Measurements from ENCODE around the gene BORCS5. TPM values are rescaled to one million over a fixed set of nuclear protein-coding genes. Genes with fewer than 3 reads are reported as not detected.

The BORCS5 gene
- total RNA-seq, 2 donors from 2014 or later, result 26.1 to 43.8 TPM

DNA sequence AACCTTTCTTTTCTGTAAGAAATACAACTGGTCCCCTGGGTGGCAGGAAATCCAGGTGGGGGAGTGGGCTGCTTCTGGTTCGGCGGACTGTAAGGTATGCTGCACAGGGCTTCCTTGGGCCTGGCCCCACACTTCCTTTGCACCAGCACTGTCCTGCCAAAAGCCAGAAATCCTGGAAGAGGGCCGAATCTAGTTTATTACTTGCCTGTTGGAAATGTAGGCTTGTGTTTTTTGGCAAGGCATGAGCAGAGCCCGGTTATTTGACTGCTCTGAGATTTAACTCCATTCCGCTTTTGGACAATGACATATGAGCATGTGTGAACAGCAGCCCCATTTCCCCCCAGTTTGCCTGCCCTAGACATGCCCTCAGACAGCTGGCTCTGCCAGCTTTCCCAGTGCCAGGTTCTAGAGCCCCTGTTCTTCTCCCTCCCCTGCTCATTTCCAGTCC, 86.6 kb downstream of the BORCS5 start:
- no peak for ATAC-seq (replicated peaks)
- H3K36me3 Mint-ChIP-seq (ENCODE audit: low read depth), result peaks cover 32% of the 10 kb centered on the region

DNA sequence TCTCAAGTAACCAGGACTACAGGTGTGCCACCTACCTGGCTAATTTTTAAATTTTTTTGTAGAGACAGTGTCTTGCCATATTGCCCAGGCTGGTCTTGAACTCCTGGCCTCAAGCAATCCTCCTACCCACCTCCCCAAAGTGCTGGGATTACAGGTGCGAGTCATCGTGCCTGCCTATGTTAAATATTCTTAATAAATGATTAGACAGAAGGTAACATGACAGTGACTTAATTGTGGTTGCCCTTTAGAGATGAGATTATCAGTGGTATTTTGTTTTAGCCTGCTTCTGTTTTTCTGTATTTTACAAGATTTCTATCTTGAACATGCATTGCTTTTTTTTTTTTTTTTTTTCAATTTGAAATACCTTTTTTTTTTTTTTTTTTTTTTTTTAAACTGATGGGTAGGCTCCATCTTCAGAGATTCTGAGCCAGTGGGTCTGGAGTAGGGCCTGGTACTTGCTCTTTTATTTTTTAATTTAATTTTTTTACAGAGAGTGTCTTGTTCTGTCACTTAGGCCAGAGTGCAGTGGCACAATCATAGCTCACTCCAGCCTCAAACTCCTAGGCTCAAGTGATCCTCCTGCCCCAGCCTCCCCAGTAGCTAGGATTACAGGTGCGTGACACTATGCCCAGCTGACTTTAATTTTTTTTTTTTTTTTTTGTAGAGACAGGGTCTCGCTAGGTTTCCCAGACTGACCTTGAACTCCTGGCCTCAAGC, 88.4 kb downstream of the BORCS5 start:
- Mint-ChIP-seq H3K4me1 (peaks cover 53% of the 10 kb centered on the region), H3K36me3 (ENCODE audit: low read depth) (peaks cover 22% of the 10 kb centered on the region), H3K4me3 (no peak overlapping the region), H3K27ac (peak overlapping the region; percentile 97), H3K9me3 (no peaks in the 10 kb centered on the region), H3K27me3 (no peaks in the 10 kb centered on the region)
- ATAC-seq (replicated peaks), result no peak

More for the DNA sequence above, 86.6 kb downstream of the BORCS5 start:
- Mint-ChIP-seq H3K9me3 (no peaks in the 10 kb centered on the region), H3K27ac (peak overlapping the region; percentile 97), H3K4me1 (peaks cover 60% of the 10 kb centered on the region), H3K27me3 (no peaks in the 10 kb centered on the region), H3K4me3 (peak overlapping the region; percentile 74)

DNA sequence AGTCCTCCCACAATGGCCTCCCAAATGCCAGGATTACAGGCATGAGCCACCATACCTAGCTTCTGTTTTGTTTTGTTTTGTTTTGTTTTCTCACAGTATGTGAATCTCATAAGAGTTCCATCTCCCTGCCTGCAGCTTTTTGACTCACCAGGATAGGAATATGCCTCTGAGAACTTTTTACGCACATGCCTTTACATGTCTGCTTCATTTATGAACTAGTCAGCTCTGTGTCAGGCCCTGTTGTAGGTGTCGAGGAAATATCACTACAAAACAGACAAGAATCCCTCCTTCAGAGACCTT, 89.0 kb downstream of the BORCS5 start:
- no peaks in the 10 kb centered on the region for H3K27me3 Mint-ChIP-seq
- no peak for ATAC-seq (replicated peaks)
- no peaks in the 10 kb centered on the region for H3K9me3 Mint-ChIP-seq
- peak overlapping the region; percentile 47 for H3K27ac Mint-ChIP-seq
- peaks cover 48% of the 10 kb centered on the region for H3K4me1 Mint-ChIP-seq
- peaks cover 17% of the 10 kb centered on the region for H3K36me3 Mint-ChIP-seq (ENCODE audit: low read depth)
- no peak overlapping the region for H3K4me3 Mint-ChIP-seq

DNA sequence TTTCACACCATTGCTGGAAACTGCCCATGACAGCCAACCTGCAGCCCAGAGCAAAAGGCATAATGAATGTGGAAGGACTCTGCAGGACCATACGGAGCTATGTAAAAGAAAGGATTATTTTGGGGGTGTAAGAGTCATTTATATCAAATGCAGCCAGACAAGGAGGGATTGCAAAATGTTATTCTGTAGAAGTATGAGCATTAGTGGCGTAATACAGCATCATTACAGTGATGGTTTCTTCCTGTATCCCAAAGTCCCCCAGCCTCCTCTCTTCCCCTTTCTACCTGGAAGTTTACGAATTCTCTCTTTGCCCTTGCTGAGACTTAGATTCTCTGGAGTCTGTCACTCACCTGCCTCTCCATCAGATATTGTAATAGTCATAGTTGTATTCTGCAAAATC, 89.9 kb downstream of the BORCS5 start:
- Mint-ChIP-seq H3K4me3 (peak overlapping the region; percentile 27), H3K4me1 (peaks cover 39% of the 10 kb centered on the region), H3K9me3 (no peaks in the 10 kb centered on the region), H3K27me3 (no peaks in the 10 kb centered on the region), H3K27ac (peak overlapping the region; percentile 57), H3K36me3 (ENCODE audit: low read depth) (peaks cover 13% of the 10 kb centered on the region)
- ATAC-seq (replicated peaks), result no peak

DNA sequence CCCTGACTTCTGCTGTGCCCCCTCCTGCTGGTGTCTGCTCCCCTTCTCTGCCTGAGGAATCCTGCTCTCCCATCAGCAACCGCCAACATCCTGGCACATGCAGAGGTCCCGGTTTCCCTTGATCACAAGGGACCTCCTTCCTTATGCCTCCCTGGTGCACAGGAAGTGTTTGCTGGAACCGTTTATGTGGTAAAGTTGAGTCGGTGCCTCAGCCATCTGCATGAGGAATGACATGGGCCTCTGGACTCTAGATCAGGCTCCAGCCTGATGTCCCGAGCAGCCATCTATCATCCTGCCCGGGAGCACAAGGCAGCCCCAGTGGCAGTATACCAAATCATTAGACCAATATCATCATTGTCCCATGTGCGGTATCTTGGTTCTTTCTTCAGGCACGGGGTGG, 90.4 kb downstream of the BORCS5 start:
- peak overlapping the region; percentile 27 for H3K4me3 Mint-ChIP-seq
- no peaks in the 10 kb centered on the region for H3K9me3 Mint-ChIP-seq
- peaks cover 8% of the 10 kb centered on the region for H3K36me3 Mint-ChIP-seq (ENCODE audit: low read depth)
- no peaks in the 10 kb centered on the region for H3K27me3 Mint-ChIP-seq
- H3K27ac Mint-ChIP-seq, result peak overlapping the region; percentile 57
- peaks cover 34% of the 10 kb centered on the region for H3K4me1 Mint-ChIP-seq
- ATAC-seq (replicated peaks), result no peak

DNA sequence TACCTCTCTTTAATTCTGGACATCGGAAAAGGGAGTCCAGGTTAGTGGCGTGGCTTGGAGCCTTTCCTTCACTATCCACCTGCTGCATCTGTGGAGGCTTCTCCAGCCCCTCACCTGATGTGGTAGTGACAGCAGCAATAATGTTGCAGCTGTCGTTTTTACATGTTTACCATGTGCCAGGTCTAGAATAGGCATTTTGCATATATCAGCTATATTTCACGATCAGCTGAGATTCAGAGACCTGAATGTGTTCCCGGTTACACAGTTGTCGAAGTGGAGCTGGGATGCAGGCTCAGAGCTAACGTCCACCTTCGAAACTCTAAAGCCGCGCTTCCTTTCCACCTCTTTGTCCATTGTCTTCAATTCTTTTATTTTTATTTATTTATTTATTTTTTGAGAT, 91.0 kb downstream of the BORCS5 start:
- no peaks in the 10 kb centered on the region for H3K9me3 Mint-ChIP-seq
- H3K27me3 Mint-ChIP-seq, result no peaks in the 10 kb centered on the region
- no peak overlapping the region for H3K27ac Mint-ChIP-seq

DNA sequence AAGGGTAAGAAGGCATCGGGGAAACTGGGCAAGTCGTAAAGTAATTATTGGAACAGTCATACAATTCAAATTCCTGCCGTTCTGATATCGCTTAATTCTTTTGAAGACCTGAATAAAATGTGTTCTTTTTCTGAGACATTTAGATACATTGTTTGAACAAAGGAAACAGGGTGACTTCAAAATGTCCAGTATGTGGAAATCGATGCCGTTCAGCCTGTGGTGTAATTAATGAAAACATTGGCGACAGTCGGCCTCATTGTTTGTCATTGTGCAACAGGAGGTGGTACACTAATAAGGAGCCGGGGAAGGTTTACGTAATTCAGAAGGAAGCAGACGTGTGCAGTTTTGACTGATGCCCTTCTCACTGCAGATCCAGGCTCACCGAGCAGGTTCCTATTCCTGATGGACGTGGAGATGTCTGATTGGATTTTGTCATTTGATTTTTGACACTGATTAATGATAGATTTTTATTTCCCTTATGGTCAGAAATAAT, 92.7 kb downstream of the BORCS5 start:
- Mint-ChIP-seq H3K27me3 (no peaks in the 10 kb centered on the region), H3K4me3 (no peak overlapping the region), H3K4me1 (peaks cover 24% of the 10 kb centered on the region), H3K9me3 (no peaks in the 10 kb centered on the region), H3K36me3 (ENCODE audit: low read depth) (no peaks in the 10 kb centered on the region), H3K27ac (peak overlapping the region; percentile 72)
- ATAC-seq (replicated peaks), result no peak

More for the DNA sequence above, 91.0 kb downstream of the BORCS5 start:
- H3K4me3 Mint-ChIP-seq, result peak overlapping the region; percentile 27
- peaks cover 2% of the 10 kb centered on the region for H3K36me3 Mint-ChIP-seq (ENCODE audit: low read depth)
- H3K4me1 Mint-ChIP-seq, result peaks cover 28% of the 10 kb centered on the region
- ATAC-seq (replicated peaks), result no peak

DNA sequence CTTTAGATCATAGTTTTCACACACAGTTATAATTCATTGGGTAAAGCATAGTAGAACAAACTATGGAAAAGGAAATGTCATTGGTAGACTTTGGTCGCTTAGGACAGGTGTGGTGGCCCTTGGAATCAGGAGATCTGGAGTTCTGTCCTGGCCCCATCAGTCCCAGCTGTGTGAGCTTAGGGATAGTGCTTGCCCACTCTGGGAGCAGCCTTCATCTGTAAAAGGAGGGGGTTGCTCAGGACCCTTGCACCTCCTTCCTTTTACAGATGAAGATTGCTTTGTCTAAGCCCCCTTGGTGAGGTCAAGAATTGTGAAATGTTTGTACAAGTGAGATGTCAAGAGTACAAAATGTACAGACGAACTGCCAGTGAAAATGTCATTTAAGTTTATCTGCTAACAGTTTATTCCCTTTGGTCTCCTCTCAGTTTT, 93.2 kb downstream of the BORCS5 start:
- Mint-ChIP-seq H3K36me3 (ENCODE audit: low read depth) (no peaks in the 10 kb centered on the region), H3K4me1 (peaks cover 26% of the 10 kb centered on the region), H3K27me3 (no peaks in the 10 kb centered on the region), H3K4me3 (no peak overlapping the region), H3K9me3 (no peaks in the 10 kb centered on the region), H3K27ac (peak overlapping the region; percentile 72)
- no peak for ATAC-seq (replicated peaks)

DNA sequence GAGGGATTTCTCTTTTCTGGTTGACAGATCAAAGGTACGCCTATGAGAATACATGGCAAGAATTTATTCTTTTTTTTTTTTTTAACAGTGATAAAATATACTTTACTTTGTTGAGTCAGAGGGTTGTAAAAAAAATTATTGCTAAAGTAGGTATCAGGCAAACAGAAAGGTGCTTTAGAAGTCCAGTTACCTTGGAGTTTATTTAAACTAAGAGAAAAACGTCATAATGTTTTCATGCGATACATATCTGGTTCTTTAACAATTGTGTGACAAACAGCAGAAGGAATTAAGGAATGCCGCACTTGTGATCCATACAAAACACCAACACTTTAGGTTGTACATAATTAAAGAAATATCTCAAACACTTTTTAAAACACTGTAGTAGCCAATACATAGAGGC, 94.2 kb downstream of the BORCS5 start:
- H3K27ac Mint-ChIP-seq, result no peak overlapping the region
- no peaks in the 10 kb centered on the region for H3K36me3 Mint-ChIP-seq (ENCODE audit: low read depth)
- no peak overlapping the region for H3K4me3 Mint-ChIP-seq
- no peak for ATAC-seq (replicated peaks)
- peaks cover 29% of the 10 kb centered on the region for H3K4me1 Mint-ChIP-seq
- H3K27me3 Mint-ChIP-seq, result no peaks in the 10 kb centered on the region
- no peaks in the 10 kb centered on the region for H3K9me3 Mint-ChIP-seq

DNA sequence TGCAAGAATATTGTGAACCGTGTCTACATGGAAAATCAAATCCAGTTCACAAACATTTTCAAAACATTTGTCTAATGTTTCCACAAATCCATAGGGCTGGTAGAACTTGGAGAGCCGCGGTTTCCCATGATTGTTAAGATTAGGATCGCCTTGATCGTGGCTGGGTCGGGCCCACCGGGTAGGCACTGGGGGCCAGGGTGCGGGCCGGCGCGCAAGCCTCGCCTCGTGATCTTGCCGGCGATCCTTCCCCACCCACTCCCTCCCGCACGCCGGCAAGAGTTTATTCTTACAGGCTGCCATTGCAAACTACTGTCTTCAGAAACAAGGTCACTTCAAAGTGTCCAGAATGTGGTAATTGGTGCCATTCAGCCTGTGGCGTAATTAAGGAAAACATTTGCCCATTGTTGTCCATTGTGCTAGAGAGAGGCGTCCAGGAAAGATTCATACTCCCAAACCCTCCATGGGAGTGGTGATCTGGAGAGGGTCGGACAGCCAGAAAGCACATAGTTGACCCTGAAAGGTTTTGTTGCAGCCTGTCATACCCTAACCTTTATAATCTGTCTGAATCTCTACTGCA, 95.5 kb downstream of the BORCS5 start:
- Mint-ChIP-seq H3K27me3 (no peaks in the 10 kb centered on the region), H3K4me1 (peaks cover 24% of the 10 kb centered on the region), H3K9me3 (no peaks in the 10 kb centered on the region), H3K27ac (no peak overlapping the region), H3K36me3 (ENCODE audit: low read depth) (peaks cover 5% of the 10 kb centered on the region), H3K4me3 (no peak overlapping the region)
- no peak for ATAC-seq (replicated peaks)

DNA sequence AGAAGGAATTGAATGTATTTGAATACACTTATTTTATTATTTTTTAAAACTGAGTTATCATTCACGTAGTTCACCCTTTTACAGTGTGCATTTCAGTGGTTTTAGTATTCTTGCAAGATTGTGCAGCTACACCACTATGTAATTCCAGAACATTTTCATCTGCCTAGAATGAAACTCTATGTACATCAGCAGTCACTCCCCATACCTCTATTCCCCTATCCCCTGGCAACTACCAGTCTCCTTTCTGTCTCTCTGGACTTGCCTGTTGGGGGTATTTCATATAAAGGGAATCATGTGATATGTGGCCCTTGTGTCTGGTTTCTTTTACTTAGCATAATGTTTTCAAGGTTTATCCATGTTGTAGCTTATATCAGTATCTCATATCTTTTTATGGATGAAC, 96.8 kb downstream of the BORCS5 start:
- Mint-ChIP-seq H3K27me3 (no peaks in the 10 kb centered on the region), H3K4me1 (peaks cover 31% of the 10 kb centered on the region)

DNA sequence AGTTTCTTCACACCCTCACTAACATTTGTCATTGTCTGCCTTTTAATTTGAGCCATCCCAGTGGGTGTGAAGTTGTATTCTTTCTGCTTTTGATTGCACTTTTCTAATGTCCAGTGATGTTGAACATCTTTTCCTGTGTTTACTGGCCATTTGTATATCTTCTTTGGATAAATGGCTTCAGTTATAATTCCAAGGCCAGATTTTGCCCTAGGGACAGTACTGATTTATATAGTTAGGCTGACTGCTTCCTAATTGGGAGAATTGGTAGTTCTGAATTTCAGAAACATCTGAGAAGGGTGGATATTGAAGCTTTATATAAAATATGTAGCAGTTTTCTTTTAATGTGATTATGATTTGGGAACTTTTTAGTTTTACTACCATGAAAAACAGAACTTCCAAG, 97.4 kb downstream of the BORCS5 start:
- no peak for ATAC-seq (replicated peaks)
- H3K4me1 Mint-ChIP-seq, result peaks cover 29% of the 10 kb centered on the region
- no peaks in the 10 kb centered on the region for H3K9me3 Mint-ChIP-seq
- no peak overlapping the region for H3K4me3 Mint-ChIP-seq
- H3K27ac Mint-ChIP-seq, result no peak overlapping the region
- H3K36me3 Mint-ChIP-seq (ENCODE audit: low read depth), result peaks cover 5% of the 10 kb centered on the region
- H3K27me3 Mint-ChIP-seq, result no peaks in the 10 kb centered on the region

More for the DNA sequence above, 96.8 kb downstream of the BORCS5 start:
- no peaks in the 10 kb centered on the region for H3K9me3 Mint-ChIP-seq
- peaks cover 5% of the 10 kb centered on the region for H3K36me3 Mint-ChIP-seq (ENCODE audit: low read depth)
- no peak for ATAC-seq (replicated peaks)
- no peak overlapping the region for H3K27ac Mint-ChIP-seq
- H3K4me3 Mint-ChIP-seq, result no peak overlapping the region

DNA sequence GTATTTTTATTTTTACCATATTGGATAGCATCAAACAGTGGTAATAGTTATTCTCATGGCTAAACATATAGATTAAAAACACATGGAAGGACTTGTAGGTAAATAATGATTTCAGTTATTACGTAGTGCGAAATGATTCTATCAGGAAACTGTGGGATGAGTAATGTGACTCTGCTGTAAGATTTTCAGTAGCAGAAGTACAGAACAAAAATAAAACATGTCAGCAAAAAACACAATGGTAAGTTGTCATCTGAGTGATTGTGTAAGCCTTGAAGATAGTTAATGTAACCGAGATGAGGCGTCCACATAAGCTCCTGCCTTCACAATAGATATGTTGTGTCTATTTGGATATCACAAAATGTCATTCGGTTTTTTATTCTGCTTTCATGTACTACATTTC, 99.8 kb downstream of the BORCS5 start:
- Mint-ChIP-seq H3K9me3 (no peaks in the 10 kb centered on the region), H3K27me3 (no peaks in the 10 kb centered on the region), H3K36me3 (ENCODE audit: low read depth) (peaks cover 13% of the 10 kb centered on the region), H3K4me3 (peak overlapping the region; percentile 87), H3K4me1 (peaks cover 42% of the 10 kb centered on the region), H3K27ac (peak overlapping the region; percentile 97)
- ATAC-seq (replicated peaks), result peak; percentile 81

DNA sequence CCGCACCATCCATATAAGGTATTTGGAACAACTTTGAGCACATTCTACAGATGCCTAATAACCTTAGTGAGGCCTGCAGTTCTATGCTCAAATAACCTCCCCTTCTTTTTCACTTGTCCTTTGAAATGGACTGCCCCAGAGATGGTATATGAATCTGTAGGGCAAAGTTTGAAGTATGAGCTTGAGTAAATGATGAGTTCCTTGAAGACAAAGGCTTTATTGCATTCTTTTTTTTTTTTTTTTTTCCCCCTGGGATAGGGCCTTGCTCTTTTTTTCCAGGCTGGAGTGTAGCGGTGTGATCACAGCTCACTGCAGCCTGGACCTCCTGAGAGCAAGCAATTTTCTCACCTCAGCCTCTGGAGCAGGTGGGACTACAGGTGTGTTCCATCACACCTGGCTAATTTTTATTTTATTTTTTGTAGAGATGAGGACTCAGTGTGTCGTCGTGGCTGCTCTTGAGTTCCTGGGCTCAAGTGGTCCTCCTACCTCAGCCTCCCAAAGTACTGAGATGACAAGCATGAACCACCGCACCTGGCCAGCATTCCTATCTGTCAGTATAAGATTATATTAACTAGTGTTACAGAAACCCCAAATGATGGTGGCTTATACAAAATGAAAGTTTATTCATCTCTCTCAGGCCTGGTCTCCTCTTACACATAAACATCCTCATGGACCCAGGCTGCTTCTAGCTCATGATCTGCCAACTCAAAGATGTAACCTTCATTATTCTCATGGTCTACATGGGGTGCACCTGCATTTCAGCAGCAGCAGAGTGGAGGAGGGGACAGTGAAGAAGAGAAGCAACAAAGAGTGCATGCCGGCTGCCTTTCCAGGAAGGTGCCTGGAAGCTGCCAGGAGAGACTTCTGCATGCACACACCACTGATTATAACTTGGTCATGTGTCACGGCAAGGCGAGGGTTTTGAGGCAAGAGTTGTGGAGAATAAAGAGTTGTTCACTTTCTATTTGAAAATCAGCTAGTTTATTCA, 104.4 kb downstream of the BORCS5 start:
- peak; percentile 43 for ATAC-seq (replicated peaks)
- H3K9me3 Mint-ChIP-seq, result no peaks in the 10 kb centered on the region
- H3K4me3 Mint-ChIP-seq, result peak overlapping the region; percentile 72
- H3K4me1 Mint-ChIP-seq, result peaks cover 54% of the 10 kb centered on the region
- H3K27me3 Mint-ChIP-seq, result no peaks in the 10 kb centered on the region
- peak overlapping the region; percentile 83 for H3K27ac Mint-ChIP-seq
- peaks cover 42% of the 10 kb centered on the region for H3K36me3 Mint-ChIP-seq (ENCODE audit: low read depth)

Data from activated T-helper 17 cell treated with anti-CD3 and anti-CD28 coated beads, Interleukin-2, amount 50 U/mL, for 72 hours (primary cell).